Measurements from ENCODE around the gene DPH3. TPM values are rescaled to one million over a fixed set of nuclear protein-coding genes. Genes with fewer than 3 reads are reported as not detected.

DPH3 gene
- total and polyA plus RNA-seq, 2 of the 8 experiments (the other 6 are each of a cell fraction or from before 2014, with no cell fraction given): 9.8 to 40.1 TPM

DNA sequence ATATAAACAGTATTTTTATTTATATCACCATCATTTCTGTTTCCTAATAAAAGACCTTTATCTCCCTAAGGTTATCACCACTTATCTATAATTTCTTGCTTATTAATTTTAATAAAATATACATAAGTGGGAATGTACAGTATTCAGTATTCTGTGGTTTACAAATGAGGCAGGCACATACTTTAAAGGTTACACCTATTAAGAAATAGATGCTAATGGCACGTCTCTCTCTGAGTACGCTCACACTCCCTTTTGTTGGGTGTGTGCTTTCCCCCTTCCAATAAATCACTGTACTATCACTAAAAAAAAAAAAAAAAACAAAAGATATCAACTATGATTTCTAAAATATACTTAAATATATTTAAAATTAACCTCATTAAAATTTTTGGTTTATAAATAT is 9.1 kb upstream of the DPH3 start:
- no peak overlapping the region for H3K9ac ChIP-seq (replicated peaks in 1 of 4; ENCODE audit: extremely low read depth in 1 of 4, low read depth in 3 of 4, low read length in 3 of 4)
- ChIA-PET CTCF (ENCODE audit: partially characterized antibody) (no interaction called here), POLR2A (ENCODE audit: partially characterized antibody) (no interaction called here)
- TF ChIP-seq BCL11A (IDR thresholded peaks at IDR 0.05; ENCODE audit: low read depth in 2 of 2, low read length in 2 of 2) (no peak), ASH2L (IDR thresholded peaks at IDR 0.05; ENCODE audit: low read length) (no peak), BRCA1 (IDR thresholded peaks at IDR 0.05; ENCODE audit: low read depth, low read length) (no peak), SAP30 (IDR thresholded peaks at IDR 0.05; ENCODE audit: insufficient read depth, insufficient replicate concordance, low read length) (no peak), TBP (IDR thresholded peaks at IDR 0.05; ENCODE audit: low read depth, low read length) (no peak), PHF8 (conservative IDR thresholded peaks at IDR 0.05; ENCODE audit: low read depth, low read length) (no peak), CEBPB (IDR thresholded peaks at IDR 0.05; ENCODE audit: low read depth, low read length) (no peak), BACH1 (IDR thresholded peaks at IDR 0.05; ENCODE audit: low read length) (no peak), CTBP2 (IDR thresholded peaks at IDR 0.05; ENCODE audit: borderline replicate concordance, insufficient read depth, insufficient read length, low read length) (no peak), HDAC6 (IDR thresholded peaks at IDR 0.05; ENCODE audit: low read depth, low read length) (no peak), KDM4A (IDR thresholded peaks at IDR 0.05; ENCODE audit: low read depth, low read length, severe bottlenecking) (no peak)
- FAIRE-seq: no peak
- H3K18ac ChIP-seq (ENCODE audit: extremely low read depth, low read length): no peak overlapping the region
- no peak overlapping the region for H3K56ac ChIP-seq (replicated peaks; ENCODE audit: insufficient read length, low read depth, low read length)
- H2BK15ac ChIP-seq (ENCODE audit: low read length): no peak overlapping the region
- no peak overlapping the region for H3K23ac ChIP-seq (ENCODE audit: insufficient read length)
- no peaks in the 10 kb centered on the region for H3K79me1 ChIP-seq (ENCODE audit: low read depth, low read length)
- H4K91ac ChIP-seq (replicated peaks; ENCODE audit: insufficient read length, low read length): no peak overlapping the region
- peaks cover 0 to 1% (median 0%) of the 10 kb centered on the region in 4 experiments; a peak in 1 of 7 replicates for H3K27me3 ChIP-seq (replicated peaks in 1 of 4; ENCODE audit: control insufficient read depth in 3 of 4, extremely low read depth in 1 of 4, insufficient read depth in 3 of 4, low read length in 3 of 4)
- H3K4me3 ChIP-seq (ENCODE audit: extremely low read depth in 1 of 4, insufficient read depth in 2 of 4, low read depth in 3 of 4, low read length in 4 of 4): no peak overlapping the region
- H2AK5ac ChIP-seq (ENCODE audit: low read depth, low read length): no peak overlapping the region
- no peak overlapping the region for H3K4me2 ChIP-seq (ENCODE audit: insufficient read depth in 1 of 2, low read depth in 2 of 2, low read length in 2 of 2)
- H3K36me3 ChIP-seq (ENCODE audit: control insufficient read depth in 2 of 4, insufficient read depth in 4 of 4, low read length in 3 of 4): peaks cover 5 to 52% (median 23%) of the 10 kb centered on the region in 4 experiments; a peak in 7 of 8 replicates
- H4K5ac ChIP-seq (ENCODE audit: insufficient read length, low read depth, low read length): no peak overlapping the region
- H2BK120ac ChIP-seq (replicated peaks; ENCODE audit: low read depth, low read length): no peak overlapping the region
- H3K9me3 ChIP-seq (ENCODE audit: insufficient read depth in 2 of 2, low read depth in 1 of 2, low read length in 1 of 2): no peaks in the 10 kb centered on the region
- no peak overlapping the region for H3K27ac ChIP-seq (ENCODE audit: low read depth, low read length)
- H2BK5ac ChIP-seq (ENCODE audit: low read depth, low read length): no peak overlapping the region
- no peak overlapping the region for H2AFZ ChIP-seq (ENCODE audit: low read length)
- no peak overlapping the region for H2BK12ac ChIP-seq (ENCODE audit: low read depth, low read length)
- no peaks in the 10 kb centered on the region for H3K4me1 ChIP-seq (replicated peaks in 1 of 4; ENCODE audit: control insufficient read depth in 3 of 4, insufficient read depth in 4 of 4, low read length in 3 of 4)
- DNase-seq (ENCODE audit: low read depth in 1 of 2, low spot score in 2 of 2): no peak
- H4K8ac ChIP-seq (ENCODE audit: extremely low read depth, insufficient read depth, low read length): no peak overlapping the region
- H3K79me2 ChIP-seq (ENCODE audit: control insufficient read depth in 1 of 2, insufficient read depth in 2 of 2, low read length in 2 of 2): peaks cover 0 to 5% of the 10 kb centered on the region in 2 experiments; a peak in 2 of 4 replicates
- whole genome bisulfite sequencing, 2 experiments (ENCODE audit: extremely low coverage in 1 of 2, insufficient coverage in 1 of 2, insufficient read length in 1 of 2, insufficient replicate concordance in 2 of 2, low coverage in 1 of 2, low lambda C conversion rate in 2 of 2, missing lambda C conversion rate in 1 of 2): 93% methylated on average over 2 of the region's 2 CpGs; no CpG with 5 or more reads in 1 of the 2 experiments
- H2BK20ac ChIP-seq (ENCODE audit: low read length): no peak overlapping the region
- H3K4ac ChIP-seq (replicated peaks; ENCODE audit: insufficient read length, low read depth, low read length): no peak overlapping the region
- H3K23me2 ChIP-seq (ENCODE audit: low read depth, low read length): no peaks in the 10 kb centered on the region
- H4K20me1 ChIP-seq (replicated peaks in 1 of 2; ENCODE audit: control insufficient read depth in 1 of 2, insufficient read depth in 2 of 2, low read length in 2 of 2): peaks cover 0 to 3% of the 10 kb centered on the region in 2 experiments
- no peak overlapping the region for H3K14ac ChIP-seq (ENCODE audit: insufficient read length)
